K562 (cell line): Measurements from ENCODE around the gene FHDC1. TPM values are rescaled to one million over a fixed set of nuclear protein-coding genes. Genes with fewer than 3 reads are reported as not detected.
A peak's percentile ranks its signal among the peaks of the same experiment; 100 is the strongest.

Source experiments
- ATAC-seq: fragments of 200-7000 bp; cut with Tn5 transposase; 3 replicates; pipeline ENCODE4 v1.9.1; 2020; ENCODE audit warnings: moderate library complexity
- BruUV-seq: library from RNA; stranded (reverse); fragments of 400-500 nt; replicated peaks from 2 replicates; lab custom pipeline; 2021; lab: Mats Ljungman, UMichigan
- CTCF ChIA-PET: fragments of 300-600 bp; formaldehyde crosslinking; extraction: SDS; loops from one replicate; lab custom pipeline; 2021; ENCODE audit warnings: low intra/inter-chr PET ratio; lab: Yijun Ruan, JAX
- POLR2A ChIA-PET: fragments of 300-600, 350-650 bp; sonication (Branson Sonifier 250); formaldehyde crosslinking; extraction: SDS; loops from one replicate; lab custom pipeline; 2021; ENCODE audit warnings: antibody characterized with exemption, inconsistent platforms; lab: Yijun Ruan, JAX
- DNase-seq, 4 experiments: peaks; one replicate each; pipeline versions ENCODE4 v3.0.0 to v3.0.0-alpha.2; 2011 to 2018; ENCODE audit warnings: low spot score in 3 of 4, mixed read lengths in 3 of 4; ENCODE audit errors: extremely low read depth in 1 of 4
- FAIRE-seq: peaks from 2 replicates; lab custom pipeline; 2011; peaks lifted over from hg19 to GRCh38; lab: Jason Lieb, UNC
- H2AFZ ChIP-seq: 2 replicates; pipeline ENCODE4 v1.6.0; 2011; ENCODE audit warnings: low read depth, low read length, control low read depth, inconsistent platforms
- H3K27ac ChIP-seq: fragments of 200-600 bp; 3 replicates; pipeline ENCODE4 v1.8.0; 2011; ENCODE audit warnings: low read depth, mild to moderate bottlenecking, control low read depth, inconsistent platforms, low read length, moderate library complexity, mixed read lengths; ENCODE audit errors: extremely low read depth
- H3K27me3 ChIP-seq, 2 experiments: fragments of 300-600 bp in 1 of 2; 2 replicates in 1 of 2; 3 replicates in 1 of 2; pipeline versions ENCODE4 v1.6.0 to v1.8.0; 2011; ENCODE audit warnings: inconsistent platforms in 2 of 2, low read length in 2 of 2, mild to moderate bottlenecking in 1 of 2, mixed read lengths in 1 of 2, moderate library complexity in 1 of 2; ENCODE audit not compliant: control insufficient read depth in 2 of 2, insufficient read depth in 2 of 2
- H3K36me3 ChIP-seq: fragments of 300-600 bp; 3 replicates; pipeline ENCODE4 v1.8.0; 2011; ENCODE audit warnings: mild to moderate bottlenecking, low read length, inconsistent platforms; ENCODE audit not compliant: control insufficient read depth, insufficient read depth
- H3K4me1 ChIP-seq, 2 experiments: fragments of 200-600 bp in 1 of 2; replicated peaks in 1 of 2; 2 replicates in 1 of 2; 3 replicates in 1 of 2; pipeline versions ENCODE4 v1.5.1 to v1.8.0; 2011; ENCODE audit warnings: inconsistent platforms in 2 of 2, low read length in 2 of 2, mild to moderate bottlenecking in 1 of 2, mixed read lengths in 1 of 2, moderate library complexity in 1 of 2; ENCODE audit not compliant: control insufficient read depth in 2 of 2, insufficient read depth in 2 of 2
- H3K4me2 ChIP-seq: 2 replicates; pipeline ENCODE4 v1.6.1; 2011; ENCODE audit warnings: low read length, control low read depth, inconsistent platforms, mixed read lengths; ENCODE audit not compliant: insufficient read depth
- H3K4me3 ChIP-seq: fragments of 200-600 bp; sonication (generic), shearing (Covaris generic); 2 replicates; pipeline ENCODE4 v1.5.1; 2016; ENCODE audit warnings: control low read depth, inconsistent platforms
- H3K79me2 ChIP-seq: fragments of 200-600 bp; 3 replicates; pipeline ENCODE4 v1.8.0; 2011; ENCODE audit warnings: low read length, inconsistent platforms; ENCODE audit not compliant: control insufficient read depth, insufficient read depth
- H3K9ac ChIP-seq, 2 experiments: 2 replicates each; pipeline versions ENCODE4 v1.6.0 to v1.6.1; 2011; ENCODE audit warnings: low read depth in 2 of 2, low read length in 2 of 2, control low read depth in 1 of 2, inconsistent platforms in 1 of 2, mild to moderate bottlenecking in 1 of 2, mixed read lengths in 1 of 2; ENCODE audit not compliant: insufficient read depth in 1 of 2
- H3K9me1 ChIP-seq: one replicate; pipeline ENCODE4 v1.6.0; 2011; ENCODE audit warnings: inconsistent platforms, mild to moderate bottlenecking, low read length, moderate library complexity; ENCODE audit not compliant: control insufficient read depth, insufficient read depth
- H3K9me3 ChIP-seq: replicated peaks from 2 replicates; pipeline ENCODE4 v1.5.1; 2011; ENCODE audit warnings: low read depth, low read length, inconsistent platforms; ENCODE audit not compliant: control insufficient read depth, insufficient read depth
- H4K20me1 ChIP-seq: replicated peaks from 2 replicates; pipeline ENCODE4 v1.6.1; 2011; ENCODE audit warnings: low read length, inconsistent platforms, mixed read lengths; ENCODE audit not compliant: control insufficient read depth, insufficient read depth
- TCF15 ChIP-seq: fragments of 250-450 bp; sonication (Bioruptor Pico); IDR thresholded peaks from 2 replicates; pipeline ENCODE4 v1.8.0; 2022; ENCODE audit warnings: moderate library complexity, mild to moderate bottlenecking, inconsistent platforms
- ZNF263 ChIP-seq: sonication (generic); formaldehyde crosslinking; IDR thresholded peaks from 2 replicates; pipeline ENCODE4 v1.8.0; 2022; ENCODE audit warnings: mild to moderate bottlenecking, missing genetic modification reagents, borderline replicate concordance
- whole genome bisulfite sequencing: fragments of 100-300 bp; shearing (Covaris generic); methylation state at CpG from one replicate; pipeline ENCODE4 v1.1.6; 2016; ENCODE audit warnings: low coverage, mixed read lengths; ENCODE audit not compliant: insufficient coverage; ENCODE audit errors: missing lambda C conversion rate; 5-methylcytosine and 5-hydroxymethylcytosine counted together
- in situ Hi-C: fragments of 300-500 bp; cut with MboI; formaldehyde crosslinking; loops from 4 replicates; pipeline ENCODE4 v1.15.0; 2018; ENCODE audit warnings: inconsistent platforms, mixed read lengths
- intact Hi-C: fragments of 100-400 bp; cut with micrococcal nuclease; formaldehyde crosslinking; loops from 2 replicates; pipeline ENCODE4 v1.14.2; 2022
- polyA plus RNA-seq, 8 experiments: library from polyadenylated mRNA; depleted of rRNA in 4 of 8; stranded (reverse) in 5 of 8; unstranded in 3 of 8; fragments of >200 nt; fragmentation: Nextera tagmentation in 2 of 8; fragmentation: Illumina TruSeq in 1 of 8; extraction: Ambion mirVana in 2 of 8; extraction: Trizol in 1 of 8; gene quantifications; 2 replicates each; pipeline versions ENCODE4 v1.2.1 to v1.2.3, GENCODE V29; 2011 to 2014; ENCODE audit warnings: inconsistent platforms in 1 of 8, missing spikeins in 1 of 8
- total RNA-seq, 7 experiments: library from RNA; depleted of rRNA in 6 of 7; stranded (reverse); fragments of >200 nt in 6 of 7; fragmentation: Illumina TruSeq in 2 of 7; extraction: Trizol in 2 of 7; gene quantifications; 2 replicates each; pipeline versions ENCODE4 v1.2.1 to v1.2.3, GENCODE V29; 2011 to 2021; ENCODE audit warnings: low replicate concordance in 1 of 7

FHDC1 gene
- total and polyA plus RNA-seq, 9 of the 15 experiments (the other 6 are each of a cell fraction or from before 2014, with no cell fraction given) = 0.01 to 0.43 (median 0.07) TPM

- DNase-seq = no peak
- BruUV-seq = no TSS peak
- CTCF ChIA-PET = no interaction called here
Observed at GRCh38 chr4:153004081-153004850, 68.1 kb downstream of the FHDC1 start.

More at GRCh38 chr4:153004081-153004850, 68.1 kb downstream of the FHDC1 start:
- WGBS = 0% methylated on average over 5 of the region's 6 CpGs
- Histone ChIP-seq H3K27ac (no peak overlapping the region), H3K9me1 (no peaks in the 10 kb centered on the region), H3K27me3 (peaks cover 22 to 50% of the 10 kb centered on the region in 2 experiments), H4K20me1 (0 out of 2 replicates have a peak, but pooled peaks cover 3% of the 10 kb centered on the region), H2AFZ (no peak overlapping the region), H3K4me2 (no peak overlapping the region), H3K36me3 (no peaks in the 10 kb centered on the region), H3K4me1 (peaks cover 6 to 8% of the 10 kb centered on the region in 2 experiments; a peak in 3 of 5 replicates), H3K9me3 (no peaks in the 10 kb centered on the region), H3K4me3 (no peak overlapping the region), H3K79me2 (no peaks in the 10 kb centered on the region), H3K9ac (no peak overlapping the region)
- FAIRE-seq (no peak), ATAC-seq (no peak)
- in situ Hi-C loops = no loop called here
- TF ChIP-seq ZNF263 (CRISPR knock-in tag) (peak; percentile 71; the same call in 1 of the 2 replicates), TCF15 (CRISPR knock-in tag) (no peak)
- POLR2A ChIA-PET = interaction anchor here (0.6 kb wide), 1 partner anchor 101 kb away, joined by 3 read pairs; no protein-coding TSS in a partner anchor
- intact Hi-C loops = loop anchor here (5.0 kb wide), 1 partner anchor 53 kb away; no protein-coding TSS in a partner anchor
